OCI-LY7 (cell line): ENCODE data around the gene STAT4. TPM values are rescaled to one million over a fixed set of nuclear protein-coding genes. Genes with fewer than 3 reads are reported as not detected.

Experiments
- BruUV-seq: library from RNA; stranded (reverse); fragments of 400-500 nt; replicated peaks from 2 replicates; lab custom pipeline; 2021; lab: Mats Ljungman, UMichigan
- CTCF ChIA-PET: fragments of 300-600 bp; sonication (Branson Sonifier 250); formaldehyde crosslinking; loops from one replicate; lab custom pipeline; 2022; ENCODE audit warnings: antibody characterized with exemption; ENCODE audit not compliant: unreplicated experiment; lab: Charles Lee
- POLR2A ChIA-PET: fragments of 300-600 bp; sonication (Branson Sonifier 250); formaldehyde crosslinking; loops from one replicate; lab custom pipeline; 2022; ENCODE audit warnings: antibody characterized with exemption; lab: Charles Lee
- DNase-seq: peaks from one replicate; pipeline ENCODE4 v3.0.0-alpha.2; 2015; ENCODE audit warnings: low spot score
- H2AFZ ChIP-seq: fragments of 200-600 bp; sonication (generic), shearing (Covaris generic); 2 replicates; pipeline ENCODE4 v1.6.1; 2014; ENCODE audit warnings: mild to moderate bottlenecking, antibody characterized with exemption, low read length, moderate library complexity
- H3K27ac ChIP-seq: fragments of 200-600 bp; sonication (generic); 2 replicates; pipeline ENCODE4 v1.5.1; 2014; ENCODE audit warnings: mixed run types, low read depth, mild to moderate bottlenecking, moderate library complexity, low read length, inconsistent platforms; ENCODE audit not compliant: poor library complexity, severe bottlenecking
- H3K36me3 ChIP-seq: fragments of 200-600 bp; sonication (generic); 2 replicates; pipeline ENCODE4 v1.6.1; 2014; ENCODE audit warnings: mild to moderate bottlenecking, antibody characterized with exemption, low read length, moderate library complexity, mixed read lengths; ENCODE audit not compliant: insufficient read depth
- H3K4me1 ChIP-seq: fragments of 200-600 bp; sonication (generic); 2 replicates; pipeline ENCODE4 v1.5.1; 2014; ENCODE audit warnings: mild to moderate bottlenecking, low read length; ENCODE audit not compliant: insufficient read depth, poor library complexity, severe bottlenecking
- H3K4me2 ChIP-seq: fragments of 200-600 bp; sonication (generic); 2 replicates; pipeline ENCODE4 v1.6.1; 2014; ENCODE audit warnings: mild to moderate bottlenecking, low read length
- H3K4me3 ChIP-seq: fragments of 200-600 bp; sonication (generic); 2 replicates; pipeline ENCODE4 v1.5.1; 2014; ENCODE audit warnings: mild to moderate bottlenecking, low read depth, low read length; ENCODE audit not compliant: poor library complexity, severe bottlenecking
- H3K79me2 ChIP-seq: fragments of 200-600 bp; sonication (generic); 2 replicates; pipeline ENCODE4 v1.6.1; 2016; ENCODE audit warnings: low read depth, mild to moderate bottlenecking, low read length, moderate library complexity, mixed read lengths; ENCODE audit not compliant: insufficient read depth
- H3K9me2 ChIP-seq: fragments of 200-600 bp; sonication (generic); 2 replicates; pipeline ENCODE4 v1.6.1; 2016; ENCODE audit warnings: mild to moderate bottlenecking, low read length, mixed read lengths; ENCODE audit not compliant: insufficient read depth
- H3K9me3 ChIP-seq: fragments of 200-600 bp; sonication (generic); 2 replicates; pipeline ENCODE4 v1.6.1; 2014; ENCODE audit warnings: mild to moderate bottlenecking, mixed run types, low read length, mixed read lengths
- H4K20me1 ChIP-seq: fragments of 200-600 bp; sonication (generic); 2 replicates; pipeline ENCODE4 v1.6.1; 2014; ENCODE audit warnings: mild to moderate bottlenecking, antibody characterized with exemption, low read length, moderate library complexity, mixed read lengths; ENCODE audit not compliant: insufficient read depth
- CTCF ChIP-seq: fragments of 200-600 bp; sonication (generic); conservative IDR thresholded peaks from 2 replicates; pipeline ENCODE4 v1.5.1; 2014; ENCODE audit warnings: mild to moderate bottlenecking, antibody characterized with exemption, low read length, moderate library complexity, mixed read lengths
- EZH2phosphoT487 ChIP-seq: fragments of 200-600 bp; sonication (generic); IDR thresholded peaks from 2 replicates; pipeline ENCODE4 v1.6.1; 2018; ENCODE audit warnings: low read depth, borderline replicate concordance, mild to moderate bottlenecking, mixed run types, antibody characterized with exemption, low read length, moderate library complexity, mixed read lengths
- intact Hi-C: fragments of 100-400 bp; cut with micrococcal nuclease; formaldehyde crosslinking; loops from one replicate; pipeline ENCODE4 v1.10.0; 2022; ENCODE audit not compliant: unreplicated experiment
- total RNA-seq, 2 experiments: library from RNA; depleted of rRNA in 1 of 2; stranded (reverse); fragments of >200 nt in 1 of 2; shearing (Covaris generic) in 1 of 2; gene quantifications; 2 replicates each; pipeline ENCODE4 v1.2.3, GENCODE V29; 2014 to 2022

The STAT4 gene
- total RNA-seq, 2 experiments from 2014 or later, result not detected

GRCh38 chr2:191037351-191037750, 113.4 kb downstream of the STAT4 start:
- POLR2A ChIA-PET, result interaction anchor here (0.6 to 1.2 kb wide), 2 partner anchors 14 to 289 kb away, joined by 3 read pairs; no protein-coding TSS in a partner anchor
- H3K36me3 ChIP-seq, result no peaks in the 10 kb centered on the region
- no peak overlapping the region for H3K27ac ChIP-seq

GRCh38 chr2:191036363-191036762, 114.4 kb downstream of the STAT4 start:
- intact Hi-C loops, result no loop called here
- Histone ChIP-seq H3K4me1 (no peaks in the 10 kb centered on the region), H3K9me2 (no peaks in the 10 kb centered on the region), H3K4me2 (no peak overlapping the region), H3K79me2 (no peaks in the 10 kb centered on the region), H2AFZ (no peak overlapping the region), H3K36me3 (no peaks in the 10 kb centered on the region), H3K27ac (no peak overlapping the region), H3K9me3 (no peaks in the 10 kb centered on the region), H4K20me1 (no peaks in the 10 kb centered on the region), H3K4me3 (no peak overlapping the region)
- no TSS peak for BruUV-seq
- no peak for TF ChIP-seq CTCF
- TF ChIP-seq EZH2phosphoT487, result no peak
- CTCF ChIA-PET, result no interaction called here
- POLR2A ChIA-PET, result no interaction called here
- no peak for DNase-seq

More at GRCh38 chr2:191037351-191037750, 113.4 kb downstream of the STAT4 start:
- Histone ChIP-seq H3K9me3 (no peaks in the 10 kb centered on the region), H3K4me1 (no peaks in the 10 kb centered on the region), H3K9me2 (no peaks in the 10 kb centered on the region), H3K4me3 (no peak overlapping the region), H2AFZ (no peak overlapping the region), H4K20me1 (no peaks in the 10 kb centered on the region), H3K4me2 (no peak overlapping the region), H3K79me2 (no peaks in the 10 kb centered on the region)
- TF ChIP-seq EZH2phosphoT487, result no peak
- TF ChIP-seq CTCF, result no peak
- intact Hi-C loops, result no loop called here
- DNase-seq, result no peak
- CTCF ChIA-PET, result no interaction called here
- no TSS peak for BruUV-seq

- BruUV-seq, result no TSS peak
- no peak overlapping the region for H3K4me2 ChIP-seq
- DNase-seq, result no peak
- H3K79me2 ChIP-seq, result no peaks in the 10 kb centered on the region
- no peak for TF ChIP-seq EZH2phosphoT487
- no peak for TF ChIP-seq CTCF
- H3K4me1 ChIP-seq, result no peaks in the 10 kb centered on the region
- no peak overlapping the region for H3K4me3 ChIP-seq
- H3K27ac ChIP-seq, result no peak overlapping the region
- intact Hi-C loops, result no loop called here
- no peak overlapping the region for H2AFZ ChIP-seq
- ChIA-PET POLR2A (no interaction called here), CTCF (no interaction called here)
- H4K20me1 ChIP-seq, result no peaks in the 10 kb centered on the region
- H3K36me3 ChIP-seq, result no peaks in the 10 kb centered on the region
- no peaks in the 10 kb centered on the region for H3K9me3 ChIP-seq
- H3K9me2 ChIP-seq, result no peaks in the 10 kb centered on the region
These were observed 118.0 kb downstream of the STAT4 start for GRCh38 chr2:191032588-191033429.
